ENCODE results near the gene BEGAIN. TPM values are rescaled to one million over a fixed set of nuclear protein-coding genes. Genes with fewer than 3 reads are reported as not detected.

The BEGAIN gene
- total RNA-seq (1 to 10 TPM in 4 of 5 experiments, under 1 TPM in 1; 0.73 to 2.4 (median 1.5) TPM), polyA plus RNA-seq (under 1 TPM; 0.38 to 0.64 TPM), total RNA-seq (4.8 reads per million, percentile 23 among the genes with 10 or more reads in this experiment)

- ChIA-PET CTCF (no interaction called here), POLR2A (no interaction called here)
- Mint-ChIP-seq H3K4me3 (peak within 1 kb of the TSS; percentile 64 to 87 (median 80)), H3K36me3 (no peaks in the 10 kb centered on the region), H3K27ac (peak within 1 kb of the TSS in 1 of 9 donors; percentile 19), H3K27me3 (peaks cover 19 to 35% (median 27%) of the 10 kb centered on the region in 5 donors), H3K4me1 (peaks cover 0 to 6% (median 0%) of the 10 kb centered on the region in 7 donors), H3K9me3 (no peaks in the 10 kb centered on the region)
- ATAC-seq, result peak; percentile 42
- Histone ChIP-seq H3K9me3 (ENCODE audit: control insufficient read depth in 2 of 3, low read length in 3 of 3) (no peaks in the 10 kb centered on the region), H3K4me3 (ENCODE audit: low read length) (peak within 1 kb of the TSS; percentile 27), H3K4me1 (ENCODE audit: control insufficient read depth in 2 of 2, insufficient read depth in 2 of 2, low read length in 2 of 2) (peaks cover 3 to 6% of the 10 kb centered on the region in 2 donors), H3K36me3 (ENCODE audit: control insufficient read depth in 2 of 3, insufficient read depth in 3 of 3, low read length in 3 of 3) (no peaks in the 10 kb centered on the region), H3K27me3 (ENCODE audit: control insufficient read depth in 2 of 2, insufficient read depth in 2 of 2, low read length in 2 of 2) (no peaks in the 10 kb centered on the region), H3K27ac (ENCODE audit: low read depth, low read length) (no peak within 1 kb of the TSS)
- peak in 1 of 9 donors; percentile 65 for DNase-seq
- intact Hi-C loops (cut with micrococcal nuclease), result loop anchor here in 1 of 2 donors (2.0 kb wide), 1 partner anchor 58 kb away; no protein-coding TSS in a partner anchor
Measured at GRCh38 chr14:100587086-100587762, at the start of gene BEGAIN. BEGAIN (minus strand) TSS chr14:100587417; CDS start chr14:100587290, 127 bp downstream.

DNA sequence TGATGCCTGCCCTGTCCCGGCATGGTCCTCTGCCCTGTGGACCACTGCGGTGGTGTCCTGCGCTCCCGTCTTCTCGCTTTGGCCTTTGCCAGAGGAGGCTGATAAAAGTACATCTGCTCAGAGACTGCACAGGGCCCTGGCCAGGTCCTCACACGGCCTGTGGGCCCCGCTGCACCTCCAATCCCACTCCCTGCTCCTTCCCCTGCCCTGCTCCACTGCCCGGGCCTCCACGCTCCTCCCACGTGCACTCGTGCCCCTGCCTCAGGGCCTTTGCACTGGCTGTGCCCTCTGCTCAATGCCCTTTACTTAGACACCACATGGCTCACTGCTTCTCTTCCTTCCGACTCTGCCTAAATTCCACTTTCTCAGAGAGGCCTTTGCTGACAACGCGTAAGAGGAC, 49.3 kb upstream of the BEGAIN start:
- Mint-ChIP-seq H3K27ac (peak overlapping the region in 1 of 9 donors; percentile 61), H3K4me3 (peak overlapping the region in 1 of 10 donors; percentile 45), H3K27me3 (peaks cover 0 to 41% (median 0%) of the 10 kb centered on the region in 5 donors), H3K9me3 (no peaks in the 10 kb centered on the region), H3K36me3 (no peaks in the 10 kb centered on the region), H3K4me1 (peaks cover 28 to 44% (median 31%) of the 10 kb centered on the region in 7 donors)
- Histone ChIP-seq H3K27ac (ENCODE audit: low read depth, low read length) (no peak overlapping the region), H3K4me3 (ENCODE audit: low read length) (no peak overlapping the region), H3K4me1 (ENCODE audit: control insufficient read depth in 2 of 2, insufficient read depth in 2 of 2, low read length in 2 of 2) (peaks cover 31 to 42% of the 10 kb centered on the region in 2 donors), H3K9me3 (ENCODE audit: control insufficient read depth in 2 of 3, low read length in 3 of 3) (no peaks in the 10 kb centered on the region), H3K27me3 (ENCODE audit: control insufficient read depth in 2 of 2, insufficient read depth in 2 of 2, low read length in 2 of 2) (no peaks in the 10 kb centered on the region), H3K36me3 (ENCODE audit: control insufficient read depth in 2 of 3, insufficient read depth in 3 of 3, low read length in 3 of 3) (no peaks in the 10 kb centered on the region)
- ChIA-PET CTCF (no interaction called here), POLR2A (no interaction called here)
- ATAC-seq (no peak), DNase-seq (no peak)
- intact Hi-C loops (cut with micrococcal nuclease), result no loop called here

GRCh38 chr14:100634026-100634425, 46.8 kb upstream of the BEGAIN start:
- H3K27ac ChIP-seq (ENCODE audit: low read depth, low read length), result no peak overlapping the region
- H3K9me3 Mint-ChIP-seq, result no peaks in the 10 kb centered on the region
- H3K27me3 ChIP-seq (ENCODE audit: control insufficient read depth in 2 of 2, insufficient read depth in 2 of 2, low read length in 2 of 2), result no peaks in the 10 kb centered on the region
- no peaks in the 10 kb centered on the region for H3K36me3 ChIP-seq (ENCODE audit: control insufficient read depth in 2 of 3, insufficient read depth in 3 of 3, low read length in 3 of 3)
- peaks cover 5 to 19% (median 8%) of the 10 kb centered on the region in 7 donors for H3K4me1 Mint-ChIP-seq
- peaks cover 7 to 17% of the 10 kb centered on the region in 2 donors for H3K4me1 ChIP-seq (ENCODE audit: control insufficient read depth in 2 of 2, insufficient read depth in 2 of 2, low read length in 2 of 2)
- H3K4me3 ChIP-seq (ENCODE audit: low read length), result no peak overlapping the region
- intact Hi-C loops (cut with micrococcal nuclease), result no loop called here
- peak overlapping the region in 1 of 9 donors; percentile 42 for H3K27ac Mint-ChIP-seq
- POLR2A ChIA-PET, result interaction anchor here (0.5 kb wide), 2 partner anchors 14 to 60 kb away, joined by 3 read pairs; no protein-coding TSS in a partner anchor
- no peaks in the 10 kb centered on the region for H3K9me3 ChIP-seq (ENCODE audit: control insufficient read depth in 2 of 3, low read length in 3 of 3)
- ATAC-seq, result no peak
- CTCF ChIA-PET, result no interaction called here
- H3K4me3 Mint-ChIP-seq, result no peak overlapping the region
- H3K36me3 Mint-ChIP-seq, result no peaks in the 10 kb centered on the region
- no peak for DNase-seq
- peaks cover 0 to 44% (median 0%) of the 10 kb centered on the region in 5 donors for H3K27me3 Mint-ChIP-seq

- H3K4me3 Mint-ChIP-seq, result no peak overlapping the region
- Histone ChIP-seq H3K4me3 (ENCODE audit: low read length) (no peak overlapping the region), H3K27ac (ENCODE audit: low read depth, low read length) (no peak overlapping the region), H3K36me3 (ENCODE audit: control insufficient read depth in 2 of 3, insufficient read depth in 3 of 3, low read length in 3 of 3) (no peaks in the 10 kb centered on the region), H3K27me3 (ENCODE audit: control insufficient read depth in 2 of 2, insufficient read depth in 2 of 2, low read length in 2 of 2) (no peaks in the 10 kb centered on the region), H3K9me3 (ENCODE audit: control insufficient read depth in 2 of 3, low read length in 3 of 3) (no peaks in the 10 kb centered on the region), H3K4me1 (ENCODE audit: control insufficient read depth in 2 of 2, insufficient read depth in 2 of 2, low read length in 2 of 2) (peaks cover under 1 to 11% of the 10 kb centered on the region in 2 donors)
- H3K27me3 Mint-ChIP-seq, result peaks cover 0 to 46% (median 0%) of the 10 kb centered on the region in 5 donors
- POLR2A ChIA-PET, result no interaction called here
- H3K36me3 Mint-ChIP-seq, result no peaks in the 10 kb centered on the region
- no peaks in the 10 kb centered on the region for H3K9me3 Mint-ChIP-seq
- ATAC-seq, result no peak
- DNase-seq, result no peak
- CTCF ChIA-PET, result no interaction called here
- intact Hi-C loops (cut with micrococcal nuclease), result no loop called here
- peaks cover 0 to 14% (median 4%) of the 10 kb centered on the region in 7 donors for H3K4me1 Mint-ChIP-seq
- peak overlapping the region in 1 of 9 donors; percentile 42 for H3K27ac Mint-ChIP-seq
Measured at GRCh38 chr14:100633406-100633805, 46.2 kb upstream of the BEGAIN start.

DNA sequence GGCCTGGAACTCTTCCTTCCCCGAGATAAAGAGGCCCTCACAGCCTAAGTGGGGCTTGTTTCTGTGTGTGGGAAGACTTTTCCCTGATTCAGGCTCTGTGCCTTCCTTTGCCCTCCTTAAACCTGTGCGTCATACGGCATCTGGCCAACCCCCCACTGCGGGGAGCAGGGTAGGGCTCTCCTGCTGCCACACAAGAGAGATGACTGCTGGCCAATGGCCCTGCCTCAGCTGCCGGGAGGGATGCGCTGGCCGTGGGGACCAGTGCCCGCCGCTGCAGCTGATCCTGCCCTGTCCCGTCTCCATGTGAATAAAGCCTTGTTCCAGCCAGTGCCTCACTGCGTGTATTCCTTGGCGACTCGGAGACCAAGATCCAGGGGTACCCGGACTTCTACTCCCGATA, 42.5 kb upstream of the BEGAIN start:
- CTCF ChIA-PET, result no interaction called here
- no peak for ATAC-seq
- H3K36me3 ChIP-seq (ENCODE audit: control insufficient read depth in 2 of 3, insufficient read depth in 3 of 3, low read length in 3 of 3), result no peaks in the 10 kb centered on the region
- H3K9me3 ChIP-seq (ENCODE audit: control insufficient read depth in 2 of 3, low read length in 3 of 3), result no peaks in the 10 kb centered on the region
- no peak overlapping the region for H3K4me3 ChIP-seq (ENCODE audit: low read length)
- intact Hi-C loops (cut with micrococcal nuclease), result no loop called here
- H3K4me3 Mint-ChIP-seq, result no peak overlapping the region
- peaks cover 0 to 15% (median 3%) of the 10 kb centered on the region in 11 donors for H3K9me3 Mint-ChIP-seq
- peaks cover 0 to 3% (median 0%) of the 10 kb centered on the region in 7 donors for H3K4me1 Mint-ChIP-seq
- DNase-seq, result no peak
- POLR2A ChIA-PET, result interaction anchor here (0.5 kb wide), 1 partner anchor 223 kb away, joined by 3 read pairs; no protein-coding TSS in a partner anchor
- H3K36me3 Mint-ChIP-seq, result peaks cover 0 to 8% (median 5%) of the 10 kb centered on the region in 5 donors
- H3K4me1 ChIP-seq (ENCODE audit: control insufficient read depth in 2 of 2, insufficient read depth in 2 of 2, low read length in 2 of 2), result no peaks in the 10 kb centered on the region
- no peak overlapping the region for H3K27ac ChIP-seq (ENCODE audit: low read depth, low read length)
- H3K27ac Mint-ChIP-seq, result no peak overlapping the region
- H3K27me3 Mint-ChIP-seq, result peaks cover 0 to 60% (median 5%) of the 10 kb centered on the region in 5 donors
- no peaks in the 10 kb centered on the region for H3K27me3 ChIP-seq (ENCODE audit: control insufficient read depth in 2 of 2, insufficient read depth in 2 of 2, low read length in 2 of 2)

DNA sequence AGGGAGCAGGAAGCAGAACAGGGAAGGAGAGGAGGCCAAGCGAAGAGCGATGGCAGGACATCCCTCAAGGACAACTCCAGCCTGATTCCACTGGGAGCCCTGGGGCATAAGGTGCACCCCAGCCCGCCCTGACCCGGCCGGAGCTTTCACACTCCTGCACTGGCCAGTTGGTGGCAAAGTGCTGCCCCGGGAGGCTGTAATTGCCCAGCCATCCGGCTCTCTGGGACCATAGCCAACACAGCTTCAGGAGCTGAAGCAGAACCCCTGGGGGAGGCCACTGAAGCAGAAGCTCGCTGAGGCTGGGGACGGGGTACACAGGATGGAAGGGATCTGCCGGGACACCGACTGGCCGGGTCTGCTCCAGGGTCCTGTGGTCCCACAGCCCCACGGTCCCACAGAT, 41.9 kb upstream of the BEGAIN start:
- Histone ChIP-seq H3K27ac (ENCODE audit: low read depth, low read length) (no peak overlapping the region), H3K4me3 (ENCODE audit: low read length) (no peak overlapping the region), H3K9me3 (ENCODE audit: control insufficient read depth in 2 of 3, low read length in 3 of 3) (no peaks in the 10 kb centered on the region), H3K36me3 (ENCODE audit: control insufficient read depth in 2 of 3, insufficient read depth in 3 of 3, low read length in 3 of 3) (no peaks in the 10 kb centered on the region), H3K27me3 (ENCODE audit: control insufficient read depth in 2 of 2, insufficient read depth in 2 of 2, low read length in 2 of 2) (no peaks in the 10 kb centered on the region), H3K4me1 (ENCODE audit: control insufficient read depth in 2 of 2, insufficient read depth in 2 of 2, low read length in 2 of 2) (no peaks in the 10 kb centered on the region)
- DNase-seq (no peak), ATAC-seq (no peak)
- ChIA-PET POLR2A (no interaction called here), CTCF (no interaction called here)
- no peak overlapping the region for H3K27ac Mint-ChIP-seq
- peaks cover 0 to 61% (median 5%) of the 10 kb centered on the region in 5 donors for H3K27me3 Mint-ChIP-seq
- H3K4me1 Mint-ChIP-seq, result peaks cover 0 to 4% (median 0%) of the 10 kb centered on the region in 7 donors
- no peak overlapping the region for H3K4me3 Mint-ChIP-seq
- intact Hi-C loops (cut with micrococcal nuclease), result no loop called here
- H3K36me3 Mint-ChIP-seq, result peaks cover 0 to 10% (median 5%) of the 10 kb centered on the region in 5 donors
- H3K9me3 Mint-ChIP-seq, result peaks cover 0 to 17% (median 3%) of the 10 kb centered on the region in 11 donors

All from naive thymus-derived CD4-positive, alpha-beta T cell (primary cell).